Dedifferentiated amniotic fluid mesenchymal stem cell (primary cell): ENCODE data around the gene ZC3H12D.

Experiments used
- DNase-seq: peaks from one replicate; pipeline ENCODE4 v3.0.0-alpha.2; 2016; ENCODE audit errors: extremely low spot score

ZC3H12D gene

GRCh38 chr6:149443411-149444181 is 41.2 kb downstream of the ZC3H12D start:
- DNase-seq, result peak; percentile 46

GRCh38 chr6:149441740-149442139 is 43.1 kb downstream of the ZC3H12D start:
- no peak for DNase-seq

- no peak for DNase-seq
Measured at GRCh38 chr6:149440735-149441671, 43.8 kb downstream of the ZC3H12D start.

GRCh38 chr6:149439626-149440025 is 45.2 kb downstream of the ZC3H12D start:
- no peak for DNase-seq

GRCh38 chr6:149438855-149439254 is 46.0 kb downstream of the ZC3H12D start:
- DNase-seq, result no peak

GRCh38 chr6:149437212-149437611 is 47.6 kb downstream of the ZC3H12D start:
- no peak for DNase-seq

GRCh38 chr6:149436647-149437046 is 48.2 kb downstream of the ZC3H12D start:
- no peak for DNase-seq

GRCh38 chr6:149435919-149436586 is 48.8 kb downstream of the ZC3H12D start:
- DNase-seq, result no peak

GRCh38 chr6:149433881-149434280 is 50.9 kb downstream of the ZC3H12D start:
- DNase-seq, result no peak

GRCh38 chr6:149433405-149433804 is 51.4 kb downstream of the ZC3H12D start:
- DNase-seq, result no peak

- DNase-seq, result peak; percentile 76
Measured at GRCh38 chr6:149431905-149432775, 52.7 kb downstream of the ZC3H12D start.

GRCh38 chr6:149429427-149430360 is 55.1 kb downstream of the ZC3H12D start:
- no peak for DNase-seq

GRCh38 chr6:149428606-149429005 is 56.2 kb downstream of the ZC3H12D start:
- DNase-seq, result no peak

GRCh38 chr6:149425754-149426153 is 59.1 kb downstream of the ZC3H12D start:
- DNase-seq, result no peak

- no peak for DNase-seq
Measured at GRCh38 chr6:149425224-149425623, 59.6 kb downstream of the ZC3H12D start.

GRCh38 chr6:149423964-149424440 is 60.8 kb downstream of the ZC3H12D start:
- no peak for DNase-seq

- no peak for DNase-seq
Measured at GRCh38 chr6:149422581-149422980, 62.2 kb downstream of the ZC3H12D start.

GRCh38 chr6:149421132-149421531 is 63.7 kb downstream of the ZC3H12D start:
- DNase-seq, result no peak

- no peak for DNase-seq
Measured at GRCh38 chr6:149419696-149420404, 65.0 kb downstream of the ZC3H12D start.
